Fibroblast of skin of right quadriceps (primary cell): ENCODE results near the gene RNF217.
"Not testable (repeated sequence)": the region's sequence is repeated elsewhere in the genome, so short reads cannot be mapped to it uniquely, and the experiment has no call there.

Experiments used
- DNase-seq: peaks from one replicate; pipeline ENCODE4 v3.0.0-alpha.2; 2013

RNF217 gene

GRCh38 chr6:125066140-125066539, 103.9 kb downstream of the RNF217 start:
- no peak for DNase-seq

- peak; percentile 72 for DNase-seq
These were observed 104.7 kb downstream of the RNF217 start for GRCh38 chr6:125066964-125067363.

GRCh38 chr6:125067552-125067951, 105.3 kb downstream of the RNF217 start:
- no peak for DNase-seq

GRCh38 chr6:125073071-125073470, 110.8 kb downstream of the RNF217 start:
- no peak for DNase-seq

- DNase-seq = no peak
These were observed 111.9 kb downstream of the RNF217 start for GRCh38 chr6:125074120-125074519.

- DNase-seq = not testable (repeated sequence)
These were observed 112.8 kb downstream of the RNF217 start for GRCh38 chr6:125075073-125075472.

- DNase-seq = no peak
These were observed 113.7 kb downstream of the RNF217 start for GRCh38 chr6:125075741-125076481.

- DNase-seq = no peak
These were observed 114.2 kb downstream of the RNF217 start for GRCh38 chr6:125076482-125076742.

GRCh38 chr6:125077453-125077852, 115.2 kb downstream of the RNF217 start:
- peak; percentile 11 for DNase-seq

GRCh38 chr6:125078602-125079321, 116.5 kb downstream of the RNF217 start:
- DNase-seq = no peak

- DNase-seq = no peak
These were observed 120.9 kb downstream of the RNF217 start for GRCh38 chr6:125082908-125083683.

- DNase-seq = no peak
These were observed 121.4 kb downstream of the RNF217 start for GRCh38 chr6:125083684-125083990.

GRCh38 chr6:125086716-125087115, 124.5 kb downstream of the RNF217 start:
- no peak for DNase-seq

GRCh38 chr6:125088963-125089362, 126.7 kb downstream of the RNF217 start:
- DNase-seq = no peak

- peak; percentile 77 for DNase-seq
These were observed 132.3 kb downstream of the RNF217 start for GRCh38 chr6:125094563-125094962.

- DNase-seq = peak; percentile 63
These were observed 133.5 kb downstream of the RNF217 start for GRCh38 chr6:125095580-125096301.

- DNase-seq = no peak
These were observed 134.9 kb downstream of the RNF217 start for GRCh38 chr6:125097186-125097585.

GRCh38 chr6:125098253-125098652, 136.0 kb downstream of the RNF217 start:
- no peak for DNase-seq

- peak; percentile 52 for DNase-seq
These were observed 137.2 kb downstream of the RNF217 start for GRCh38 chr6:125099211-125100073.

GRCh38 chr6:125100074-125100652, 137.9 kb downstream of the RNF217 start:
- no peak for DNase-seq

GRCh38 chr6:125101128-125101527, 138.9 kb downstream of the RNF217 start:
- no peak for DNase-seq

- peak; percentile 50 for DNase-seq
These were observed 139.4 kb downstream of the RNF217 start for GRCh38 chr6:125101631-125102030.
